GM12801 (cell line): ENCODE measurements around the gene NDUFV2.

Experiments
- CTCF ChIP-seq: IDR thresholded peaks from one replicate; pipeline ENCODE4 v1.5.1; 2011; ENCODE audit warnings: control low read depth; ENCODE audit not compliant: insufficient read length; ENCODE audit errors: extremely low read depth

The NDUFV2 gene

GRCh38 chr18:9109523-9109922 lies 7.0 kb downstream of the NDUFV2 start:
- TF ChIP-seq CTCF, result no peak

GRCh38 chr18:9113468-9114149 lies 11.1 kb downstream of the NDUFV2 start:
- TF ChIP-seq CTCF, result no peak

GRCh38 chr18:9115984-9116383 lies 13.5 kb downstream of the NDUFV2 start:
- TF ChIP-seq CTCF, result no peak

DNA sequence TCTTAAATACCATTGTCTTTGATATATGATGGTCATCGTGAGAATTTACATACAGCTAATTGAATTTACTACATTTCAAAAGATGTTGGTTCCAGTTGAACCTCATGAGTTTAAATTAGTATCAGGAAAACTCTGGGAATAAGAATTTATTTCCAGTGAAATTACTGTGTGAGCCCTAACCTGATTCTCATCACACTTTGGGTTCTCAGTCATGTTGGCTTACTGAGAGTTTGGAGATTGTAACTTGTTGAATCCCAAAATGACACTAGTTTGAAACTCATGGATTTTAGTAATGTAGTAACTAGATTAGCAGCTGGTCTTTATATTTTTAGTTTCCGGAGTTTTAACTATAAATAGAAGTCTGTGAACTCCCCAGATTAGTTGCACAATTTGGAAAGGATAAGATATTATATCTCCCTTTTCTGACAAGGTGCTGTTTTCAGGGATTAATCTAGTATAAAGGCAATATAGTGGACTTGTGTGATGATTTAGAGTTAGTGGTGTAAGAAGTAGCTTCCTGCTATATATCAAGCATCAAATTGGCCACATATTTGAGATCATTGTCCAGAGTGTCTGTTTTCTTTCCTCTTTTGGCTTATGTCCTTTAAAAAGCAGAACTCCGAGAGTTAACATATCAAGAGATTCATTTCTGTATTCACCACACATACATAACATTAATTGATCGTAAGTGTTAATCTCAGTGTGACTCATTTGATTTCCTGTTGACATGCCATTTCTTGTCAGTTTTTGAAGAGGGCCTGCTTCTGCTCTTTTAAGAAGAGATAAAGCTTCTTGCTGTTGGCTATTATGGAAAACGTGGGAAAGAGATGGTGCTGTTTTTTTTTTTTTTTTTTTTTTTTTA lies 15.7 kb downstream of the NDUFV2 start:
- no peak for TF ChIP-seq CTCF

- TF ChIP-seq CTCF, result no peak
Observed at GRCh38 chr18:9120796-9121195, 18.3 kb downstream of the NDUFV2 start.

- TF ChIP-seq CTCF, result no peak
Observed at GRCh38 chr18:9123520-9123919, 21.0 kb downstream of the NDUFV2 start.

- no peak for TF ChIP-seq CTCF
Observed at GRCh38 chr18:9124824-9125223, 22.3 kb downstream of the NDUFV2 start.
